Stimulated activated CD4-positive, alpha-beta T cell treated with anti-CD3 and anti-CD28 coated beads, Interleukin-1b, Interleukin-23, amount 100 ng/mL, for 4 hours (primary cell): ENCODE measurements around the gene ZFYVE21.
A peak's percentile ranks its signal among the peaks of the same experiment; 100 is the strongest.
"Not testable (repeated sequence)": the region's sequence is repeated elsewhere in the genome, so short reads cannot be mapped to it uniquely, and the experiment has no call there.

Experiments used
- DNase-seq, 2 donors: peaks; one replicate each; pipeline ENCODE4 v3.0.0-alpha.2; 2020; ENCODE audit warnings: low read depth in 2 of 2

ZFYVE21 gene

DNA sequence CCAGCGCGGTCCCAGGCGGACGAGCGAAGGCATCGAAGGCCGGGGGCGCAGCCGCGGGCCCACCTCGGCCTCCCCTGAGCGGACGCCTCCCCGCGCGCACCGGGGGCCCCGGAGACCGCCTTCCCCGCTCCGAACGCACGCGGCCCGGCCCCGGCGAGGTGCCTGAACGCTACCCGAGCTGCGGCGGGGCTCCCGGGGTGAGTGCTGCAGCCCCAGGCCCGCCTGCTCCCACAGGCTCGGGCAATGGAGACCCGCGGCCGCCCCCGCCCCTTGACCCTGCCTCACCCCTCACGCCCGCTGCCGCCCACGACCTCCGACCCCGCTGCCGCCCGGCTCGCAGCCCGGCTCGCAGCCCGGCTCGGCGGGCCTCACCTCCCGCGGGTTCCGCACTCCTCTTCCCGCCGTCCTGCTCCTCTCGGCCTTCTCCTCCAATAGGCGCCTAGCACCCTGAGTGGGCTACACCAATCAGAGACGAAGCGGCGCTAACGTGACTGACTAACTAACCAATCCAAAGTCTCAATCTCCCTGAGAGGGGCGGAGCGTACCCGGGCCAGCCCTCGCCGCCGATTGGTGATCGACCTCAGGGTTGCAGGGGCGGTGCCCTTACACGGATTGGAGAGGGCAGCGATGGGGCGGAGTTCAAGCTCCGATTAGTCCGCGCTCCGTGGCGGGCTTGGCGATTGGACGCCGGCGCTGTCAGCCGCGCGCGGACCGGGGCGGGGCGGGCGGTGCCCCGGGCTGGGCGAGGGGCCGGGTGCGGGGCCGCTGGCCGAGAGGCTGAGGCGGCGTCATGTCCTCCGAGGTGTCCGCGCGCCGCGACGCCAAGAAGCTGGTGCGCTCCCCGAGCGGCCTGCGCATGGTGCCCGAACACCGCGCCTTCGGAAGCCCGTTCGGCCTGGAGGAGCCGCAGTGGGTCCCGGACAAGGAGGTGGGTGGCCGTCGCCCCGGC lies at the start of gene ZFYVE21, which contains the start of gene XRCC3:
Gene ZFYVE21 (plus strand): TSS at position 759 of the 949 bp plus-strand sequence. CDS start 32 bp downstream, at position 791.
Gene XRCC3 (minus strand): TSS at position 400 of the 949 bp plus-strand sequence. CDS start 4,364 bp downstream, outside the sequence.
- peak; percentile 98 to 99 for DNase-seq

GRCh38 chr14:103667671-103668070 lies 47.9 kb upstream of the ZFYVE21 start:
- DNase-seq: no peak

DNA sequence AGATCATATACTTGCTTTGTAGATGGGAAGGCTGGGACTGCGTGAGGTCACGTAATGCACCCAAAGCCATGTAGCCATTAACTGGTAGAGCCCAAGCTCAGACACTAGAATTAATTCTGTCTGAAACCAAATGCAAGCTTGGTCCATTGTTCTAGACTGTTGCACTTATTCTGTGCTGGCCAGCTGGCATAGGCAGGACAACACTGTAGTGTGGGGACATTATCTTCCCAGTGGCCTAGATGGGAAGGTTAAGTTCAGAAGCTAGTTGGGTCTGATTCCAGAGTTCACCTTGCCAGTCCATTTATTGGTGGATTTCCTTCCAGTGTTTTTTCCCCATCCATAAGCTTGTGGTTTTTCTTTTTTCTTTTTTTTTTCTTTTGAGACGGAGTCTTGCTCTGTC lies 47.5 kb upstream of the ZFYVE21 start:
- no peak for DNase-seq

DNA sequence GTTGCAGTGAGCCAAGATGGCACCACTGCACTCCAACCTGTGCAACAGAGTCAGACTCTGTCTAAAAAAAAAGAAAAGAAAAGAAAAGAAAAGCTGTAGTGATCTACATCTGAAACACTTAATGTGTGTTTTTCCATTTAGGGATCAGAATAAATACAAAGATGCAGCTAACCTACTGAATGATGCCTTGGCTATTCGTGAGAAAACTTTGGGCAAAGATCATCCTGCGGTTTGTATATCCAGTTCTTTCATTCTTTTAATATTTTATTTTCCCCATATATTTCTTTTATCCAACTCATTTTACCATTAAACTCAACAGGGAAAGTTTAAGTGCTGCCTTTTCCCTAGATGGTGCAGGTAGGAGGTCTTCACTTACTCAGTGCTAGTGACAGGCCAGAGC lies 46.2 kb upstream of the ZFYVE21 start:
- no peak for DNase-seq

DNA sequence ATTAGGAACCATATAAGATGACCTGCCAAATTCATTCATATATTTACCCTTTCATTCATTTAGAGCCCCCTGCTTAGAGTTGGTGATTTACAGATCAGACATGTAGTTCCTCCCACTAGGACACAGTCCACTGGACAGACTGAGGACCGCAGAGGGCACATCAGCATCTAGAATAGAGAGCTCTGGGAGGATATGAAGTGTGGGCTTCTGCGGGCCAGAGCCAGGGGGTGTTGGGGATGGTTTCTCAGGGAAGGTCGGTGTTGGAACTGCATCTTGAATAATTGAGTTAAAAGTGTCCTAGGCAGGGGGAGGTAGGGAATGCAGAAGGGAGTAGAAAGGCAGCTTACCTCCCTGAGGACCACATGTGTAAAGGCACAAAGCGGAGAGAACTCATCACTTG lies 43.7 kb upstream of the ZFYVE21 start:
- no peak for DNase-seq

GRCh38 chr14:103675957-103676356 lies 39.7 kb upstream of the ZFYVE21 start:
- no peak for DNase-seq

- no peak for DNase-seq
Observed at GRCh38 chr14:103676881-103677675, 38.5 kb upstream of the ZFYVE21 start.

GRCh38 chr14:103679351-103679750 lies 36.3 kb upstream of the ZFYVE21 start:
- peak; percentile 5 to 37 for DNase-seq

DNA sequence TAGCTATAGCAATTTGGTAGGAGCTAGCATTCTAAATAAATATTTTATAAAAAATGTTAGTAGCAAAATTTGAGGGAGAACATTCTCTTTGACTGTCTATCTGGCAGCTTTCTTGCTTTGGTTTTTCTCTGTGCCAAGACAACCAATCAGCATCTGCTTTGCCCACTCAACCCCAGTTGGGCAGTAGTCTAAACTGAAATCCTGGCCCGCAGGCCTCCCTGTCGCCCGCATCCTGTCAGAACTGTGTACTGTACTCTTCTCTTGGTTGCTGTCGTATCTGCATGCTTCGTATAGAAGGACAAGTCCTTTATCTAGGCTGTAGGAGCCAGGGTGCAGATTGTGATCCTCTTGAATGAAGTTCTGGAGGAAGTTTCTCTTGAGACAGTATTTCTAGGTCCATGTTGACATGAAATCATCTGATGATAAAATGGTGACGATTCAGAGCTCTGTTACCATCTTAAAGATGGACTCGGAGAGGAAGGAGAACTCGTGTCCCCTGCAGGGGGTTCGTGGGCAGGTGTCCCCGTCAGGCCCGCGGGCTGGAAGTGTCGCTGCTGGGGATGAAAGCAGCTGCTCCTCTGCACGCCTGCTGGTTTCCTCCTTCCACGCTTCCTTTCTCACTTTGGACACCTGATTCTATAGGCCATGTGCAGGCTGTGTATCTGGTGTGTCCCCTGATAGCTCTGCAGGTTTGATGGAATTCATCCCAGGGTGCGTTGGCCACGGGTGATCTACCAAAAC lies 34.9 kb upstream of the ZFYVE21 start:
- no peak for DNase-seq

GRCh38 chr14:103683139-103683538 lies 32.5 kb upstream of the ZFYVE21 start:
- DNase-seq: no peak

- no peak for DNase-seq
Observed at GRCh38 chr14:103684471-103684870, 31.1 kb upstream of the ZFYVE21 start.

GRCh38 chr14:103684871-103685270 lies 30.7 kb upstream of the ZFYVE21 start:
- no peak for DNase-seq

DNA sequence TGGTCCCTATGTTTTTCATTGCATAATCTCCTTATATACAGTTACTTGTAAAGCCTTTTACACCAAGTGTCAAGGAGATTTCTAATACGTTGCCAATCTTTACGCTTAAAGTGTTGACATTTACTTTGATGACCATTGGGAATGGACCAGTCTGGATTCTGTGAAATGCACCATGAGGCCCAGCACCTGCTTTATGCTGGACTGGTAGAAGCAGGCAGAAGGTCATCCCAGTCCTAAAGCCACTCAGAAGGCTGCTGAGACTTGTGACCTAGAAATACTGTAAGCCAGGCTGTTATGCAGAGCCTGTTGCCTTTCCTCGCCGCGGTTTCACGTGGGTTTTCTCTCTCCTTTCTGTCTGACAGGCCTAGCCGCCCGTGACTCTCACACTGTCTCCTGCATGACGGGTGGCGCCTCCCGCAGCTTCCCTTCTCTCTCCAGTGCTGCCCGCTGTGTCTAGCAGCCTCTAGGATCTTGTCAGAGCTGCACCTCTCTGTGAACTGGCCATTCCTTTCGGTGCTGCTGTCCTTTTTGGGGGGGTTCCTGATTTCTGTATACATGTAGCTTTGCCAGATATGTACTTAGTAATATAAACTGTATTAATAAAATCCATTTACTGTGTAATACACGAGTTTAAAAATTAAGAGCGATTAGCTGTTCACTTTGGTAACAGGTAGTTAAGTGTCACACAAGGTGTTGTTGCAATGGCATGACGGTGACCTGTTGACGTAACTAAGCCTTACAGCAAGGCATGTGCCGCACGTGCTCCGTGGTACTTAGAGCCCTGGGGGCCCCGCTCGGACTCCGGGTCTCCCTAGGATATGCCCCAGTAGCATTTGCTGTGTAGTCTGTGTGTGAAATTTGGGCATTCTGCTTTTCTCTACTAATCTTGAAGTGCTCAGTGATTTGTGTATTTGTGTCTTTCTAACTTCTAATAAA lies 30.1 kb upstream of the ZFYVE21 start:
- no peak for DNase-seq

GRCh38 chr14:103686831-103687485 lies 28.7 kb upstream of the ZFYVE21 start:
- DNase-seq: no peak

GRCh38 chr14:103687712-103688111 lies 27.9 kb upstream of the ZFYVE21 start:
- no peak for DNase-seq

DNA sequence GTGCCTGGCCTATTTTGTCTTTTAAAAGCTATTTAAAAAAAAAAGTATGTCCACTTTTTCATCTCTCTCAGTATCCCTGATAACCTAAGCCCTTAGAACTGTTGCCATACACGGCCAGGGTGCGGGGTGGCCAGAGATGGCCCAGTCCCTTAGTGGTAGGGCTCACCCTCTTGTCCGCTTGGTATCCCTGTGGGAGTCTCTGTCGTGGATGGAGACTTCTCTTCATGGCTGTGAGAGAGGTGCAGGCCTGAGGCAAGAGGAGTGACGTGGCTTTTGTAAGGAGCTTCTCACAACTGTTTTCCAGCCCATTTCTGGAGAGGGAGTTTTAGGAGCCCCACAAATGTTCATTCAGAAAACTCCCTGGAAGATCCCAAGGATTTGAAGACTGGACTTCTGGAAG lies 27.2 kb upstream of the ZFYVE21 start:
- no peak for DNase-seq

DNA sequence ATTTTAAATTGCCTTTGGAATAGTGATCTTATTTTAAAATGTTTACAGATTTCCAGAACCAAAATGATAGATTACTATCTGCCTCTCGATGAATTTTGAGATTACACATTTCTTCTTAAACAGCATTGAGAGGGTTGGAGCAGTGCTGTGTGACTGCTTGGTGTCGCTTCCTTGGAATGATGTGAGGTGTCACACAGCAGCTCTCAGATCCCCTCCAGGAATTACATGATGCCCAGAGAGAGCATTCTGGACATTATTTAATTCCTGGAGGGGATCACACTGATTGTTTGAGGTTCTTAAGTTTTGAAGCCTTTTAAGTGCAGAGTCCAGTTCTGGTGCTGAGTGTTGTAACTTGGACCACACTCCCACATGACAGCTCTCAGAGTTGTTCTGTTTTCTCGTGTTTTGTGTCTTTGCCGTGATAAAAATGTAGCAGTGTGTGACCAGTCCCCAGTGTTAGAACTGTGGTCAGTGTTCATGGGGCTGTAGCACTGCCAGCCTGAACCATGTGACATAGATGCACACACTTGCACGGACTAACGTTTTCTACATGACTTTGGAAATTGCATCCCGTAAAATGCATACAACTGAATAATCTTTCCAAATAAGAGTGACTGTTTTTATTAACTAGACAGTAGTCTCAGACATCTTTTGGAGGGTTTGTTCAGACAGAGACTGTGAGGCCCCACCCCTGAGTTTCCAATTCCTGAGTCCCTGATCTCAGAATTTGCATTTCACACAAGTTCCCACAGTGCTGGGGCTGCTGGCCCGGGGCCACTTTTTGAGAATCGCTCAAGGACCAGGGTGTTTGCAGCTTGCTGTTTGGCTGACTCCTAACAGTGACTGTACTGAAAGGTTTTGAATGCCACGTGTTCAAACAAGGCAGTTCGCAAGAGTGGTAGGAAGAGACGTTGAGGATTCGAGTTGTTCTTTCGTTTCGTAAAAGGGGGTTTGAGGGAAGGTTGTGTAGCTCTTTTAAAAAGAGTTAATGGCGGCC lies 26.4 kb upstream of the ZFYVE21 start:
- no peak for DNase-seq

DNA sequence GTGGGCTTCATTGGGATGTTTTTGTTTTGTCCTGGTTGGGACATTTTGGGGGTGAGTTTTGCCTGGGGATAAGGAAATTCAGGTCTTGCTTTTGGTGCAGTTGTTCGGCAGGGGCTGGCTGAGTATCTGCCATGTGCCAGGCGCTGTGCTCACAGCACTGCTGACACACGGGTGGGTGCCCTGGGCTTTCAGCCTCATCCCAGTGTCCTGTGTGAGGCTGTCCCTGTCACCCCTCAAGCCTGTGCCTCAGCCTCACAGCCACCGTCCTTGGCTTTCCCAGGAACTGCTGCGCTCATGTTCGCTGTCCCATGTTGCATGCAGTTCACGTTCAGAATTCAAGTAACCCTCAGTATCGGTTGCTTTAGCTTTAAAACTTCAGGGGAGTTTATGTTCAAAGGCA lies 25.3 kb upstream of the ZFYVE21 start:
- DNase-seq: no peak

GRCh38 chr14:103691655-103692054 lies 24.0 kb upstream of the ZFYVE21 start:
- not testable (repeated sequence) for DNase-seq
